Fibroblast of lung (primary cell): ENCODE results near the gene ATP6V0A1.

ENCODE experiments used
- EZH2 ChIP-seq: IDR thresholded peaks from 2 replicates; pipeline ENCODE4 v1.5.1; 2012; ENCODE audit warnings: low read length, control low read depth, mild to moderate bottlenecking; ENCODE audit errors: missing control alignments
- TF ChIP-seq, protein P1 (sequence below), 2 donors: IDR thresholded peaks in 1 of 2; conservative IDR thresholded peaks in 1 of 2; 1 replicate in 1 of 2; 2 replicates in 1 of 2; pipeline ENCODE4 v1.5.1; 2011 to 2012; ENCODE audit warnings: low read length in 2 of 2, control low read depth in 1 of 2, inconsistent platforms in 1 of 2, low read depth in 1 of 2, mild to moderate bottlenecking in 1 of 2

- no peak for TF ChIP-seq EZH2
- TF ChIP-seq, protein P1, sequence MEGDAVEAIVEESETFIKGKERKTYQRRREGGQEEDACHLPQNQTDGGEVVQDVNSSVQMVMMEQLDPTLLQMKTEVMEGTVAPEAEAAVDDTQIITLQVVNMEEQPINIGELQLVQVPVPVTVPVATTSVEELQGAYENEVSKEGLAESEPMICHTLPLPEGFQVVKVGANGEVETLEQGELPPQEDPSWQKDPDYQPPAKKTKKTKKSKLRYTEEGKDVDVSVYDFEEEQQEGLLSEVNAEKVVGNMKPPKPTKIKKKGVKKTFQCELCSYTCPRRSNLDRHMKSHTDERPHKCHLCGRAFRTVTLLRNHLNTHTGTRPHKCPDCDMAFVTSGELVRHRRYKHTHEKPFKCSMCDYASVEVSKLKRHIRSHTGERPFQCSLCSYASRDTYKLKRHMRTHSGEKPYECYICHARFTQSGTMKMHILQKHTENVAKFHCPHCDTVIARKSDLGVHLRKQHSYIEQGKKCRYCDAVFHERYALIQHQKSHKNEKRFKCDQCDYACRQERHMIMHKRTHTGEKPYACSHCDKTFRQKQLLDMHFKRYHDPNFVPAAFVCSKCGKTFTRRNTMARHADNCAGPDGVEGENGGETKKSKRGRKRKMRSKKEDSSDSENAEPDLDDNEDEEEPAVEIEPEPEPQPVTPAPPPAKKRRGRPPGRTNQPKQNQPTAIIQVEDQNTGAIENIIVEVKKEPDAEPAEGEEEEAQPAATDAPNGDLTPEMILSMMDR (conservative IDR thresholded peaks at IDR 0.05 in 1 of 2, IDR thresholded peaks at IDR 0.05 in 1 of 2; ENCODE audit: low read depth in 1 of 2, low read length in 2 of 2): no peak
Observed at GRCh38 chr17:42571435-42572225, 113.0 kb downstream of the ATP6V0A1 start.
